PFSK-1 (cell line): Measurements from ENCODE around the gene TTC23L.

ENCODE experiments used
- FOXP2 ChIP-seq: optimal IDR thresholded peaks from 2 replicates; pipeline ENCODE3; 2011; ENCODE audit warnings: borderline replicate concordance, control low read depth, inconsistent platforms; ENCODE audit not compliant: insufficient read depth; ENCODE audit errors: extremely low read length, extremely low read depth
- POLR2AphosphoS5 ChIP-seq: IDR thresholded peaks from 2 replicates; pipeline ENCODE4 v1.6.1; 2012; ENCODE audit warnings: low read depth, mild to moderate bottlenecking, control low read depth, low read length, moderate library complexity
- REST ChIP-seq, 2 experiments: IDR thresholded peaks; 2 replicates each; pipeline versions ENCODE4 v1.6.1 to v1.8.0; 2011 to 2012; ENCODE audit warnings: low read depth in 2 of 2, low read length in 2 of 2, control low read depth in 1 of 2, inconsistent platforms in 1 of 2, mild to moderate bottlenecking in 1 of 2, moderate library complexity in 1 of 2; ENCODE audit not compliant: insufficient read depth in 1 of 2
- SIN3A ChIP-seq: IDR thresholded peaks from 2 replicates; pipeline ENCODE4 v1.6.1; 2012; ENCODE audit warnings: mild to moderate bottlenecking, low read length, moderate library complexity, borderline replicate concordance; ENCODE audit not compliant: insufficient read depth
- TAF1 ChIP-seq: IDR thresholded peaks from 2 replicates; pipeline ENCODE4 v1.6.1; 2012; ENCODE audit warnings: low read length, control low read depth, borderline replicate concordance; ENCODE audit not compliant: insufficient read depth

TTC23L gene

DNA sequence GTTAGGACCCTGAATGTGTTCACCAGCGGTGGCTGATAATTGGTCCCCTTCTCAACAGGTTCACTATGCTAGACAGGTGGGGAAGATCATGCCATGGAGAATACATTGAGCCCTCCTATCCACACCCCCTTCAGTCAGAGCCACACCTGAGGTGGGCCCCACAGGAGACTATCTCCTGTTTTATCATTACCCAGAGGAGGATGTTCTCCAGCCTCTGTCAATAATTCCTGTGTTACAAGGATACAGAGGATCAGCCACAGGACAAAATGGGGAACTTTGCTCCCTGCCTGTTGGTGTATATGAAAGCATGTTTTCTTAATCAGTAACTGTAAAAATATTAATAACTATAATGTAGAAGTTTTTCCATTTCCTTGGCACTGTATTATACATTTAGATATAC, 50.4 kb downstream of the TTC23L start:
- no peak for TF ChIP-seq TAF1
- no peak for TF ChIP-seq SIN3A
- no peak for TF ChIP-seq FOXP2
- no peak for TF ChIP-seq POLR2AphosphoS5
- no peak for TF ChIP-seq REST (IDR thresholded peaks at IDR 0.05; ENCODE audit: insufficient read depth in 1 of 2, low read depth in 2 of 2, low read length in 2 of 2)

- TF ChIP-seq SIN3A, result no peak; the same call in 1 of the 2 replicates
- TF ChIP-seq POLR2AphosphoS5, result no peak
- TF ChIP-seq REST (IDR thresholded peaks at IDR 0.05; ENCODE audit: insufficient read depth in 1 of 2, low read depth in 2 of 2, low read length in 2 of 2), result no peak
- no peak for TF ChIP-seq TAF1
- no peak for TF ChIP-seq FOXP2
Measured at GRCh38 chr5:34891981-34892380, 53.0 kb downstream of the TTC23L start.

GRCh38 chr5:34892414-34892813, 53.5 kb downstream of the TTC23L start:
- TF ChIP-seq REST (IDR thresholded peaks at IDR 0.05; ENCODE audit: insufficient read depth in 1 of 2, low read depth in 2 of 2, low read length in 2 of 2) (no peak), POLR2AphosphoS5 (no peak), FOXP2 (no peak), TAF1 (no peak), SIN3A (no peak)

DNA sequence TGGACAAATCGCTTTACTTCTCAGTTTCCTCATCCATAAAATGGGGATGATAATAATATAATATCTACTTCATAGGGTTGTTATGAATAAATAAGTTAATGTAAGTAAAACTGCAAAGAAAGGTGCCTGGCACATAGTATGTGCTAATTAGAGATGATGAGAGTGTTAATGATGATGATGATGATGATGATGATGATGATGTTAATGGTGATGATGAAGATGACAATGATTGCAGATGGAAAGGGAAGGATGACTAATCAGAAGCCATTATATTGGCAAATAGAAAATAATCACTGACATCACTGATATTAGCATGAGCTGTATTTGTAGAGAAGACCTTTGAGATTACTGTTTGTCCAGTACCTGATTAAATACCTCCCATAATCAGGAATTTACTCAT, 55.8 kb downstream of the TTC23L start:
- TF ChIP-seq FOXP2, result no peak
- TF ChIP-seq SIN3A, result no peak
- no peak for TF ChIP-seq REST (IDR thresholded peaks at IDR 0.05; ENCODE audit: insufficient read depth in 1 of 2, low read depth in 2 of 2, low read length in 2 of 2)
- TF ChIP-seq POLR2AphosphoS5, result no peak
- no peak for TF ChIP-seq TAF1

GRCh38 chr5:34895641-34896419, 56.9 kb downstream of the TTC23L start:
- no peak for TF ChIP-seq FOXP2
- TF ChIP-seq POLR2AphosphoS5, result no peak
- no peak for TF ChIP-seq TAF1
- no peak for TF ChIP-seq REST (IDR thresholded peaks at IDR 0.05; ENCODE audit: insufficient read depth in 1 of 2, low read depth in 2 of 2, low read length in 2 of 2)
- TF ChIP-seq SIN3A, result no peak
